NK-92 (cell line): ENCODE results near the gene SYNPR.
"Not testable (repeated sequence)": the region's sequence is repeated elsewhere in the genome, so short reads cannot be mapped to it uniquely, and the experiment has no call there.

Experiments
- DNase-seq: peaks from one replicate; lab custom pipeline; 2025; ENCODE audit not compliant: unreplicated experiment; lab: John Stamatoyannopoulos, UW

The SYNPR gene

DNA sequence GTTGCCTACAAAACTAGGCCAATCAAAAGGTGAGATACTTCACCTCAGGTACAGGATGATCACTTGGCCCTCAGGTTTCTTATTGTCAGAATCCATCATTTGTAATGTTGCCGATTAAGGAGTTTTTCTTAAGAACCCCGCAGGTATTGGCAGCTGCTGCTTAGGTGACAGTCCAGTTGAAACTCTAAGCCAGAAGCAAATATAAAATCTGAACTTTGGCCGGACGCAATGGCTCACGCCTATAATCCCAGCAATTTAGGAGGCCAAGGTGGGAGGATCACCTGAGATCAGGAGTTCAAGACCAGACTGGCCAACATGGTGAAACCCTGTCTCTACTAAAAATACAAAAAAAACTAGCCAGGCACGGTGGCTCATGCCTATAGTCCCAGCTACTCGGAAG is 331.3 kb downstream of the SYNPR start:
- no peak for DNase-seq

DNA sequence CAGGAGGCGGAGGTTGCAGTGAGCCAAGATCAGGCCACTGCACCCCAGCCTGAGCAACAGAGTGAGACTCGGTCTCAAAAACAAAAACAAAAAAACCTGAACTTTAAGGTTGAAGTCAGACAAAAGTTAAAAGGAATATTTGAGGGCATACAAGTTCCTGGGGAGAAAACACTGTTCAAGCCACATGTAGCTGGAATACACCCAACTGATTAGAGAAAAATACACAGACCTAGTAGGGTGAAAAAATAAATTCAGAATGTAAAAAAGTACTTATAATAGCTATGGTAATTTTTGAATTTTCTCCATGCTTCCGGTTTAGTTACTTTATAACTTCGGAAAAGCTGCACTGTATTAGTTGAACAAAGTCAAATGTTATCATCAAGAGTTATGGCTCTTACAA is 331.7 kb downstream of the SYNPR start:
- DNase-seq, result no peak

- DNase-seq, result no peak
Measured at GRCh38 chr3:63611382-63611781, 333.3 kb downstream of the SYNPR start.

DNA sequence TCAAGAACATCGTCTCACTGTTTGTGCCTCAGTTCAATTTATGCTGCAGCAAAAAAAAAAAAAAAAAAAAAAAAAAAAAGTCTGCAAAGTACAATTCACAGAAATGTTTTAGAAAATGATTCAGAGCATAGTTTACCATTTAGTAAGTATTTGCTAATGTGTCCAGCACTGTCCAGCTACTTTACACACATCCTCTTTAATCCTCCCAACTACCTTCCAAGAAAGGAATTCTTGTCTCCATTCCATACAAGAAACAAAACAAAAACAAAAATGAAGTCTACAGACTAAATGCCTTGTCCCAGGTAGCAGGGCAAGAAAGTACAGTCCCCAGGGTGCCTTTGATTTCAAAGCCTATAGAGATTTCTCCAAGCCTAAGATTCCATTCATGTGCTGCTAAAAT is 335.5 kb downstream of the SYNPR start:
- no peak for DNase-seq

DNA sequence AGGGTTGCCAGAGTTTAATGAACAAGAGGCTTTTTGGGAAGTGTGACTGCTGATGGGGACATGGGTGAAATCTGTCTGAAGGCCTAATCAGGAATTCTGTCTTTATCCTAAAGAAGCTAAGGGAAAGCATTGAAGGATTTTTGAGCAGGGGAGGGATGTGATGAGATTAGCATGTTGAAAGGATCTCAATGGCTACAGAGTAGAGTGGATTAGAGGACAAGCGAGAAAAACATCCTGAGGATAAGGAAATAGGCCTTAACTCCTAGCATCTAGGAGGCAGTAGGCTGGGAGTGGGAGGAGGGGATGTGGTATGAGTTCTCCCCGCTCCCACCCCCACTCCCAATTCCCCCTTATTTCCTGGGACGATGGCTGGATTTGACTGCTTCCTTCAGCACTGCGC is 339.3 kb downstream of the SYNPR start:
- no peak for DNase-seq

GRCh38 chr3:63624941-63625560 is 346.9 kb downstream of the SYNPR start:
- DNase-seq, result no peak

DNA sequence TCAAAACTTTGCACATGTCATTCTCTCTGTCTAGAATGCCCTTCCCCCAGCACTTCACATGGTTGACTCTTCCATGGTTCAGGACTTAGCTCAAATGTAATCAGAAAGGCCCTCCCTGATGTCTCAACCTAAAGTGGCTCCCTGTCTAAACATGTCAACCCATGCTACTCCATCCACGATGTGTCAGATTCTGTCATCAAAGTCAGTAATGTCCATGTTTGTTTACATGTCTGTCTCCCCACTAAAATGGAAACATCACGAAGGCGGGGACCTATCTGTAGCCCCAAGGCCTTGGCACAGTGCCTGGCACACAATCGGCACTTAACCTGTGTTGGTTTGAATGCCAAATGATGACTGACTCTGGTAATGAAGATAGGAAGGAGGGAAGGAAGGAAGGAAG is 353.6 kb downstream of the SYNPR start:
- no peak for DNase-seq

- no peak for DNase-seq
Measured at GRCh38 chr3:63635186-63635585, 357.1 kb downstream of the SYNPR start.

DNA sequence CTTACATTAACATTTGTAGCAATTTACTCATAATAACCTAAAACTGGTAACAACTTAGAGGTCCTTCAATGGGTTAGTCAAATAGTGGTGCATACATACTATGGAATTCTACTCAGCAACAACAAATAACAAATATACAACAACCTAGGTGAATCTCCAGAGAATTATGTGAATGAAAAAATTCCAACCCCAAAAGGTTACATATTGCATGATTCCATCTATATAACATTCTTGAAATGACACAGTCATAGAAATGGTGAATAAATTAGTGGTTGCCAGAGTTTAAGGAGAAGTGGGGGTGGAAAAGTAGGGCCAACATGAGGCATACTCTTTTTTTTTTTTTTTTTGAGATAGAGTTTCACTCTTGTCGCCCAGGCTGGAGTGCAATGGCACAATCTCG is 361.7 kb downstream of the SYNPR start:
- DNase-seq, result no peak

DNA sequence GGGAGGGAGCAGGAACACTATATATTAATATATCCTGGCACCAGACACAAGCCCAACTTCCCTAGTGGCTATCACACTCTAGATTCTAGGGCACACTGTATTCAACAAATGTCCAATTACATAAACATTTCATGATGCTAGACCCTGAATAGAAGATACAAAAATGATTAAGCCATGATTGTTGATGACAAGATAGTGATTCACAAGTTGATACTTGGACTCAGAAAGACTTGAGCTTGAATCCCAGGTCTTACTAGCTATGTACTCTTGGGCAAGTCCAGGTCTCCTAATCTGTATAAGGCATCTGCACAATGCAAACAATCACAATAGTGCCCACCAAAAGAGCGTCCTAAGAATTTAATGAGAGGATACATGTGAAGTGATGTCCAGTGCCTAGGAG is 364.4 kb downstream of the SYNPR start:
- DNase-seq, result no peak

DNA sequence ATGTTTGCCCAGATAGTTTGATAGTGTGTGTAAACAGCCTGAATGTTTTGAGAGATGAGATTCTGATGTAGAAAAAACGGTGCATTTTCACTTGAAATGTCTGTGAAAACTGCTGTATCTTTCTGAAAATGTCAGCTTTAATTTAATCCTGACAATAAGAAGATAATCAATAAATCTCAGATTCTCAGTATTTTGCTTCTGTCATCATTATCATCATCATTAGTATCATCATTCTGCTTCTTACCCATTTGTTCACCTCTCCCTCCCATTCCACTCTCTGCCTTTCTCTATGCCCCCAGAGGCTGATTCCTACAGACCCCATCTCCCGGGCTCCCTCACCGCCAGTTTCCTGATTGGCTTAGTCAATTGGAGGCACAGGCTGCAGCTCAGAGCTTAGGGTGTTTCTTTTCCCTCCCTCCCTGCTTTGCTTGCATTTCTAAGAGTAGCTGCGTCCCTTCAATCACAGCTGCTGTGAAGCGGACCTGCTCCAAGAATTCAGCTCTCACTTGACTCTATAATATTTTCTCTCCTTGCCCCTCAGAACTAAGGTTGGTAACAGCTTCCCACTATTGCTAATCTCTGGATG is 366.2 kb downstream of the SYNPR start:
- DNase-seq, result no peak

DNA sequence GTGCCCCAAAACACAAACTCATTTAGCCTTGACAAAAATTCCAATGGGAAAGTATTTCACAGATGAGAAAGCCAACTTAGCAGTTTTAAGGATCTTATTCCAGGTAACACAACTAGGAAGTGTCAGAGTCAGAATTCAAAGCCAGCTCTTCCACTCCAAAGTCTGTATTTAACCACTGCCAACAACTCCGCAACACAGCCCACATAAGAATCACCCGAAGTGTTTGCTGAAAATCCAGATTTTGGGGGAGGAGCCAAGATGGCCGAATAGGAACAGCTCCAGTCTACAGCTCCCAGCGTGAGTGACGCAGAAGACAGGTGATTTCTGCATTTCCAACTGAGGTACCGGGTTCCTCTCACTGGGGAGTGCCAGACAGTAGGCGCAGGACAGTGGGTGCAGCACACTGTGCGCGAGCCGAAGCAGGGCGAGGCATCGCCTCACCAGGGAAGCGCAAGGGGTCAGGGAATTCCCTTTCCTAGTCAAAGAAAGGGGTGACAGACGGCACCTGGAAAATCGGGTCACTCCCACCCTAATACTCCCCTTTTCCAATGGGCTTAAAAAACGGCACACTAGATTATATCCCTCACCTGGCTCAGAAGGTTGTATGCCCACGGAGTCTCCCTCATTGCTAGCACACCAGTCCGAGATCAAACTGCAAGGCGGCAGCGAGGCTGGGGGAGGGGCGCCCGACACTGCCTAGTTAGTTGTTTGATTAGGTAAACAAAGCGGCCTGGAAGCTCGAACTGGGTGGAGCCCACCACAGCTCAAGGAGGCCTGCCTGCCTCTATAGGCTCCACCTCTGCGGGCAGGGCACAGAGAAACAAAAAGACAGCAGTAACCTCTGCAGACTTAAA is 367.0 kb downstream of the SYNPR start:
- DNase-seq, result not testable (repeated sequence)

- DNase-seq, result no peak
Measured at GRCh38 chr3:63652066-63652725, 374.1 kb downstream of the SYNPR start, which contains the start of gene SNTN. Gene SNTN (plus strand): TSS chr3:63652675. CDS start chr3:63652688, 13 bp downstream.

- no peak for DNase-seq
Measured at GRCh38 chr3:63654211-63654610, 376.1 kb downstream of the SYNPR start.

- DNase-seq, result no peak
Measured at GRCh38 chr3:63654931-63655330, 376.8 kb downstream of the SYNPR start.

DNA sequence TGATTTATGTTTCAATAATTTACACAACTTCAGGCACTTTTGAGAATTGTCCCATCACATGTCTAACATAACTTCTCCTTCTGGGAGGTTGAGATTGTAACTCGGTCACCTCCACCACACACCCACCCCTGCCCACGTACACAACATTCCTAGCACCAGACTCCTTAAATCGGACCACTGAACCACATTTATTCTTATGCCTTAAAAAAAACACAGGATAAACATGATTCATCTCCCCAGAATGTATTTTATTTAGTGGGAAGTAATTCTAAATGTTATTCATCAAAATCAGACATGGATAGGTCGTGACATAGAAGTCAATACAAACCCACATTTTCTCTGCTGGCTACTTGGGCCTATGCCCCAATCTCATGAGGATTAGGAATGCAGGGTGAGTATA is 377.4 kb downstream of the SYNPR start:
- no peak for DNase-seq

DNA sequence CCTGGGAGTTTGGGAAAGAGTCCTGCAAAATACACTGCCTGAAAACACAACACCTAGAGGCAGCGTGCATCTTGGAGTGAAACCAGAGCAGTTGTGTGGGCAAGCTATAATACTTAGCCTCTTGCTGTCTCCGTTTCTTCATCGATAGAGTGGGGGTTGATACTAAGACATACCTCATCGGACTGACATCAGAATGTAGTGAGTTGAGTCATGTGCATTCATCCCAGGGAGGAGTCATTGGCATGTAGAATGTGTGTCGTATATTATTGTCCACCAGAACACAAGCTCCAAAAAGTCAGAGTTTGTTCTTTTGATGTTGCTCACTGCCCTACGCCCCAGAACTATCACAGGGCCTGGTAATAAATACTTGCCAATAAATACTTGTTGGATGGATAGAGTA is 378.7 kb downstream of the SYNPR start:
- no peak for DNase-seq

DNA sequence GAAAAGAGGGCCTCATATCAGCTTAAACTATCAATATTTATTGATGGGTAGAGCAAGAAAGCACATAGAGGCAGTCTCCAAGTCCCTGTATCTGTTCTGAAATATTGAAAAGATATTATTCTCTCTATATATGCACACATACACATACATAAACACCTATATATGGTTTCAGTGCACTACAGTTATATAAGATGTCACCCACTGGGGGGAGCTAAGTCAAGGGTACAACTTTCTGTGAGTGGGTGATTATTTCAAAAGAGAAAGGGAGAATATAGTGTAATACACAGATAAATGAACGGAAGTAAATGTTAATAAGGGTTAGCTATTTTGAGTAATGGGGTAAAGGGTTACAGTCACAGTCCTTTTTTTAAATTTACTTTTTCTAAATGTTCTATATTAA is 383.1 kb downstream of the SYNPR start:
- no peak for DNase-seq

DNA sequence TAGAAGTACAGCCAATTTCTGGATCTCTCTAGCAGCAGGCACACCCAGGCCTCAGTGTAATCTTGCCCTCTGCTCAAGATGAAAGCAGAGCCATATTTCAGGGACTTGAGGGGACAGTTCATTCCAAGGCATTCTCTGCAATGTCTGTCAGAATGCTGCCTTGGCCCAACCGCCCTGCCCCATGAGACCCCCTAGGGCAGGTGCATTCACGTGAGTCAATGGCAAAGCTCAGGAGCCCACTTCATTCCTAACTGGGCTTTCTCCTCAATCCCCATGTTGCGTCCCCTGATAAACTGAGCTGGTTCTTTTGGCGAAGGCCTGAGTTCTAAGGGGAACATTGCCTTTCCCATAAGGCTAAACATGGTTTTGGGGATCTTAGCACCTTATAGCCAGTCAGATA is 383.9 kb downstream of the SYNPR start:
- no peak for DNase-seq

- no peak for DNase-seq
Measured at GRCh38 chr3:63662500-63662899, 384.4 kb downstream of the SYNPR start.
